SK-N-SH (cell line): ENCODE results near the gene OR2C1. TPM values are rescaled to one million over a fixed set of nuclear protein-coding genes. Genes with fewer than 3 reads are reported as not detected.

Experiments used
- CTCF ChIA-PET: fragments of 300-600, 350-600 bp; formaldehyde crosslinking; extraction: SDS; loops from one replicate; lab custom pipeline; 2021; lab: Yijun Ruan, JAX
- POLR2A ChIA-PET: fragments of 350-600 bp; sonication (Branson Sonifier 250); formaldehyde crosslinking; extraction: SDS; loops from one replicate; lab custom pipeline; 2020; ENCODE audit warnings: antibody characterized with exemption, inconsistent platforms; lab: Yijun Ruan, JAX
- DNase-seq: peaks from one replicate; pipeline ENCODE4 v3.0.0; 2012
- H2AFZ ChIP-seq: fragments of 200-600 bp; sonication (generic); 2 replicates; pipeline ENCODE4 v1.8.1; 2016; ENCODE audit warnings: antibody characterized with exemption, mild to moderate bottlenecking, low read depth
- H3F3A ChIP-seq: fragments of 200-600 bp; sonication (generic); replicated peaks from 2 replicates; pipeline ENCODE3; 2016; ENCODE audit warnings: antibody characterized with exemption, mild to moderate bottlenecking; ENCODE audit not compliant: insufficient read depth
- H3K27ac ChIP-seq, 2 experiments: fragments of 200-500 bp in 1 of 2; fragments of 200-600 bp in 1 of 2; sonication (Bioruptor generic) in 1 of 2; sonication (generic), shearing (Covaris generic) in 1 of 2; 2 replicates each; pipeline versions ENCODE4 v1.5.1 to v1.6.1; 2014 to 2016; ENCODE audit warnings: low read depth in 2 of 2, inconsistent platforms in 1 of 2, low read length in 1 of 2, mild to moderate bottlenecking in 1 of 2, mixed read lengths in 1 of 2
- H3K27me3 ChIP-seq: fragments of 200-600 bp; sonication (generic), shearing (Covaris generic); 2 replicates; pipeline ENCODE4 v1.6.1; 2016; ENCODE audit warnings: mixed run types; ENCODE audit not compliant: insufficient read depth
- H3K36me3 ChIP-seq, 2 experiments: fragments of 200-500 bp in 1 of 2; fragments of 200-600 bp in 1 of 2; sonication (Bioruptor generic) in 1 of 2; sonication (generic) in 1 of 2; replicated peaks in 1 of 2; 2 replicates each; pipeline versions ENCODE3 to v1.5.1; 2014 to 2016; ENCODE audit warnings: low read length in 1 of 2, mild to moderate bottlenecking in 1 of 2; ENCODE audit not compliant: insufficient read depth in 2 of 2, control insufficient read depth in 1 of 2
- H3K4me1 ChIP-seq, 2 experiments: fragments of 200-500 bp in 1 of 2; fragments of 200-600 bp in 1 of 2; sonication (Bioruptor generic) in 1 of 2; sonication (generic), shearing (Covaris generic) in 1 of 2; 2 replicates each; pipeline versions ENCODE4 v1.5.1 to v1.6.1; 2014 to 2016; ENCODE audit warnings: low read depth in 1 of 2, low read length in 1 of 2, mixed run types in 1 of 2; ENCODE audit not compliant: insufficient read depth in 2 of 2, control insufficient read depth in 1 of 2
- H3K4me2 ChIP-seq: fragments of 200-600 bp; sonication (generic), shearing (Covaris generic); 2 replicates; pipeline ENCODE4 v1.6.1; 2017; ENCODE audit warnings: mixed run types
- H3K4me3 ChIP-seq, 2 experiments: fragments of 200-500 bp in 1 of 2; fragments of 200-600 bp in 1 of 2; sonication (Bioruptor generic) in 1 of 2; sonication (generic), shearing (Covaris generic) in 1 of 2; 2 replicates each; pipeline versions ENCODE4 v1.5.1 to v1.8.1; 2014 to 2016; ENCODE audit warnings: low read depth in 2 of 2, inconsistent platforms in 1 of 2, low read length in 1 of 2, mild to moderate bottlenecking in 1 of 2, mixed read lengths in 1 of 2, moderate library complexity in 1 of 2
- H3K79me2 ChIP-seq: fragments of 200-600 bp; sonication (generic); 2 replicates; pipeline ENCODE4 v1.8.1; 2017; ENCODE audit warnings: mild to moderate bottlenecking; ENCODE audit not compliant: insufficient read depth
- H3K9ac ChIP-seq: fragments of 200-600 bp; sonication (generic); 2 replicates; pipeline ENCODE4 v1.6.1; 2017; ENCODE audit warnings: mixed run types
- H3K9me2 ChIP-seq: fragments of 200-600 bp; sonication (generic); 2 replicates; pipeline ENCODE4 v1.6.1; 2017; ENCODE audit warnings: mixed run types
- H3K9me3 ChIP-seq: fragments of 200-600 bp; sonication (generic); 2 replicates; pipeline ENCODE4 v1.6.1; 2017; ENCODE audit warnings: mixed run types, mild to moderate bottlenecking, moderate library complexity
- H4K20me1 ChIP-seq: fragments of 200-600 bp; sonication (generic); 2 replicates; pipeline ENCODE4 v1.6.1; 2017; ENCODE audit warnings: mild to moderate bottlenecking, mixed run types; ENCODE audit not compliant: insufficient read depth
- CHD2 ChIP-seq: fragments of 150-350 bp; IDR thresholded peaks from 2 replicates; pipeline ENCODE4 v1.6.1; 2018; ENCODE audit warnings: low read length; ENCODE audit not compliant: partially characterized antibody
- CTCF ChIP-seq: fragments of 200-600 bp; sonication (generic); IDR thresholded peaks from 2 replicates; pipeline ENCODE4 v1.6.1; 2017; ENCODE audit warnings: antibody characterized with exemption, mild to moderate bottlenecking, moderate library complexity
- ELF1 ChIP-seq: IDR thresholded peaks from 2 replicates; pipeline ENCODE4 v1.4.0; 2012
- FOXJ3 ChIP-seq: sonication (generic); formaldehyde crosslinking; IDR thresholded peaks from 2 replicates; pipeline ENCODE4 v1.5.1; 2020; ENCODE audit warnings: mild to moderate bottlenecking, missing genetic modification reagents
- GABPA ChIP-seq: IDR thresholded peaks from 2 replicates; pipeline ENCODE4 v1.4.0; 2012; ENCODE audit warnings: low read depth, mild to moderate bottlenecking
- GATA2 ChIP-seq: sonication (generic); formaldehyde crosslinking; IDR thresholded peaks from 2 replicates; pipeline ENCODE4 v1.5.0; 2020; ENCODE audit warnings: mild to moderate bottlenecking, missing genetic modification reagents
- IRF3 ChIP-seq: fragments of 150-350 bp; IDR thresholded peaks from 2 replicates; pipeline ENCODE4 v1.6.1; 2016; ENCODE audit warnings: mild to moderate bottlenecking, low read depth, low read length
- JUND ChIP-seq: IDR thresholded peaks from 2 replicates; pipeline ENCODE4 v1.4.0; 2012
- MAX ChIP-seq: IDR thresholded peaks from 2 replicates; pipeline ENCODE4 v1.4.0; 2012; ENCODE audit warnings: low read depth
- MEF2A ChIP-seq: IDR thresholded peaks from 2 replicates; pipeline ENCODE4 v1.4.0; 2012; ENCODE audit warnings: low read depth, borderline replicate concordance
- NFIC ChIP-seq: IDR thresholded peaks from 2 replicates; pipeline ENCODE4 v1.4.0; 2012; ENCODE audit warnings: borderline replicate concordance
- NRF1 ChIP-seq: IDR thresholded peaks from 2 replicates; pipeline ENCODE4 v1.6.1; 2012; ENCODE audit warnings: low read depth, mild to moderate bottlenecking, low read length
- POLR2AphosphoS5 ChIP-seq: IDR thresholded peaks from 2 replicates; pipeline ENCODE4 v1.6.1; 2012; ENCODE audit warnings: low read depth, low read length
- RCOR1 ChIP-seq: fragments of 150-350 bp; IDR thresholded peaks from 2 replicates; pipeline ENCODE4 v1.6.1; 2017; ENCODE audit warnings: antibody characterized with exemption, low read length
- RFX5 ChIP-seq: IDR thresholded peaks from 2 replicates; pipeline ENCODE4 v1.6.1; 2012; ENCODE audit warnings: mild to moderate bottlenecking, improper control_type of control experiment, low read length
- RXRA ChIP-seq: IDR thresholded peaks from 2 replicates; pipeline ENCODE4 v1.4.0; 2012; ENCODE audit warnings: low read depth, mild to moderate bottlenecking, borderline replicate concordance
- SIN3A ChIP-seq: IDR thresholded peaks from 2 replicates; pipeline ENCODE4 v1.6.1; 2012; ENCODE audit warnings: low read depth, mild to moderate bottlenecking, low read length, moderate library complexity, borderline replicate concordance
- TAF1 ChIP-seq: IDR thresholded peaks from 2 replicates; pipeline ENCODE4 v1.6.1; 2012; ENCODE audit warnings: low read depth, mild to moderate bottlenecking, low read length, moderate library complexity, borderline replicate concordance
- TEAD4 ChIP-seq: IDR thresholded peaks from 2 replicates; pipeline ENCODE4 v1.4.0; 2012; ENCODE audit warnings: mild to moderate bottlenecking, borderline replicate concordance; ENCODE audit not compliant: insufficient read depth
- USF1 ChIP-seq: IDR thresholded peaks from 2 replicates; pipeline ENCODE4 v1.4.0; 2012; ENCODE audit warnings: low read depth, borderline replicate concordance
- YY1 ChIP-seq: IDR thresholded peaks from 2 replicates; pipeline ENCODE4 v1.4.0; 2012; ENCODE audit warnings: low read depth, mild to moderate bottlenecking
- ZBTB33 ChIP-seq: IDR thresholded peaks from 2 replicates; pipeline ENCODE4 v1.4.0; 2012; ENCODE audit warnings: low read depth, borderline replicate concordance
- WGBS: methylation state at CpG from one replicate; pipeline ENCODE4 v1.1.6; 2017; ENCODE audit warnings: low lambda C conversion rate; 5-methylcytosine and 5-hydroxymethylcytosine counted together
- polyA plus RNA-seq, 3 experiments: library from polyadenylated mRNA; depleted of rRNA; stranded (reverse); fragments of >200 nt; gene quantifications; 2 replicates each; pipeline ENCODE4 v1.2.3, GENCODE V29; 2012

The OR2C1 gene
- polyA plus RNA-seq, 1 of the 3 experiments (the other 2 are of a cell fraction): not detected

GRCh38 chr16:3400446-3400778 is 44.7 kb downstream of the OR2C1 start (continued):
- TF ChIP-seq RXRA (no peak), GATA2 (no peak), MEF2A (no peak), FOXJ3 (CRISPR knock-in tag) (no peak), ZBTB33 (no peak), RCOR1 (no peak), TEAD4 (no peak), NFIC (no peak), NRF1 (no peak)

- Histone ChIP-seq H3F3A (peaks cover 11% of the 10 kb centered on the region), H3K27ac (peak within 1 kb of the TSS; percentile 81 to 84), H3K79me2 (peaks cover 67% of the 10 kb centered on the region), H3K4me3 (peak within 1 kb of the TSS; percentile 92 to 94), H3K9ac (peak within 1 kb of the TSS; percentile 95), H3K9me3 (0 out of 2 replicates have a peak, but pooled peaks cover 6% of the 10 kb centered on the region), H2AFZ (peak within 1 kb of the TSS; percentile 98), H3K27me3 (no peaks in the 10 kb centered on the region), H3K4me2 (peak within 1 kb of the TSS; percentile 79), H3K36me3 (peaks cover 35 to 65% of the 10 kb centered on the region in 2 experiments), H3K4me1 (peaks cover 0 to 4% of the 10 kb centered on the region in 2 experiments; a peak in 2 of 4 replicates), H3K9me2 (no peaks in the 10 kb centered on the region), H4K20me1 (no peaks in the 10 kb centered on the region)
- CTCF ChIA-PET: interaction anchor here (0.8 to 1.0 kb wide), 4 partner anchors 23 to 134 kb away, joined by 3 read pairs; no protein-coding TSS in a partner anchor
- POLR2A ChIA-PET: interaction anchor here (1.1 to 1.7 kb wide), 2 partner anchors 43 to 56 kb away, joined by 5 to 8 read pairs; partner anchors contain the start of genes NAA60 and ZNF597
- 4% methylated on average over 15 of the region's 95 CpGs for WGBS
- DNase-seq: peak; percentile 100
- TF ChIP-seq CTCF: no peak
- TF ChIP-seq USF1: peak; percentile 35; the same call in 1 of the 2 replicates
- peak; percentile 51; the same call in 1 of the 2 replicates for TF ChIP-seq MAX
- TF ChIP-seq GABPA: peak; percentile 77
- no peak for TF ChIP-seq YY1
- no peak; the same call in 1 of the 2 replicates for TF ChIP-seq MEF2A
- TF ChIP-seq POLR2AphosphoS5: peak; percentile 83
- peak; percentile 93 for TF ChIP-seq TAF1
- peak; percentile 66; the same call in 1 of the 2 replicates for TF ChIP-seq RFX5
- peak; percentile 55; the same call in 1 of the 2 replicates for TF ChIP-seq ZBTB33
- peak; percentile 32; the same call in 1 of the 2 replicates for TF ChIP-seq SIN3A
- TF ChIP-seq RXRA: no peak
- TF ChIP-seq CHD2: peak; percentile 94
- TF ChIP-seq IRF3: peak; percentile 75
- TF ChIP-seq JUND: no peak
- TF ChIP-seq ELF1: peak; percentile 94
Measured at GRCh38 chr16:3400779-3401688, 45.3 kb downstream of the OR2C1 start, which contains the start of the genes ZNF174 and ZSCAN32. ZNF174 (plus strand) TSS chr16:3401215; CDS start chr16:3402005, 790 bp downstream. ZSCAN32 (minus strand) TSS chr16:3401004; CDS start chr16:3397557, 3,447 bp downstream.
